Non-pigmented ciliary epithelial cell (primary cell): ENCODE measurements around the gene DHRS7B.
"Not testable (repeated sequence)": the region's sequence is repeated elsewhere in the genome, so short reads cannot be mapped to it uniquely, and the experiment has no call there.

Source experiments
- DNase-seq: peaks from one replicate; pipeline ENCODE4 v3.0.0-alpha.2; 2010; ENCODE audit warnings: low read depth

Gene DHRS7B

DNA sequence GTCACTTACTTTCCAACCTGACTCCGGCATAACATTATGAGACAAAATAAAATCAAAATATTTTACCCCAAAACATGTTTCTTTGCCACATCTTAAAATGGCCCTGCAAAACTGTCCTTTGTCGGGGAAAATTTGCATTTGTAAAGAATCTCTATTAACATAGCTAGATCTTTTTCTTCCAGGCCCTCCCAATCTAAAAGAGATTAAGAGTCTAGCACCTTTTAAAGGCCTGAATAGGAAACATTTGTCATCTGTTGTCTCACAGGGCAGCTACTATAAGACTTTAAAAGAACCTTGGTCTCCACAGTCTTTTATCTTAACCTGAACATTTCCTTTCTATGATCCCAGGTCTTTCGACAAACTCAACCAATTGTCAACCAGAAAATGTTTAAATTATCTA is 18.1 kb upstream of the DHRS7B start:
- no peak for DNase-seq

GRCh38 chr17:21113049-21113690 is 13.6 kb upstream of the DHRS7B start:
- no peak for DNase-seq

DNA sequence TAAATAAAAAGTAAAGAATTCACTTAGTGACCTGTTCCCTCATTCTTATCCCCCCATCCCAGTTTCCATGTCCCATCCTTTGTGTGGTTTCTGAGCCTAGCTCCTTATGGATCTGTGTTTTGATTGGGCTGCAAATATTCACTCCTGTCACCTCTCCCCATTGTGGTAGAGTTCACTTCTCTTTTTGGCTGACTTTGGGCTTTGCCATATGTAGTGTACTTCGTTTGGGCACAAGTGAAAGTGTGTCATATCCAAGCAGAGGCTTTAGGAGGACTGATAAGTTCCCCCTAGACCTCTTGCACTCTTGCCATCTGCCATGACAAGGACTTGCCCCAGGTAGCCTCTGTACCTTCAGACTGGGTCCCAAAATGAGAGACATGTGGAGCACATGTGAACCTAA is 13.0 kb upstream of the DHRS7B start:
- no peak for DNase-seq

GRCh38 chr17:21114791-21115190 is 12.0 kb upstream of the DHRS7B start:
- DNase-seq, result not testable (repeated sequence)

DNA sequence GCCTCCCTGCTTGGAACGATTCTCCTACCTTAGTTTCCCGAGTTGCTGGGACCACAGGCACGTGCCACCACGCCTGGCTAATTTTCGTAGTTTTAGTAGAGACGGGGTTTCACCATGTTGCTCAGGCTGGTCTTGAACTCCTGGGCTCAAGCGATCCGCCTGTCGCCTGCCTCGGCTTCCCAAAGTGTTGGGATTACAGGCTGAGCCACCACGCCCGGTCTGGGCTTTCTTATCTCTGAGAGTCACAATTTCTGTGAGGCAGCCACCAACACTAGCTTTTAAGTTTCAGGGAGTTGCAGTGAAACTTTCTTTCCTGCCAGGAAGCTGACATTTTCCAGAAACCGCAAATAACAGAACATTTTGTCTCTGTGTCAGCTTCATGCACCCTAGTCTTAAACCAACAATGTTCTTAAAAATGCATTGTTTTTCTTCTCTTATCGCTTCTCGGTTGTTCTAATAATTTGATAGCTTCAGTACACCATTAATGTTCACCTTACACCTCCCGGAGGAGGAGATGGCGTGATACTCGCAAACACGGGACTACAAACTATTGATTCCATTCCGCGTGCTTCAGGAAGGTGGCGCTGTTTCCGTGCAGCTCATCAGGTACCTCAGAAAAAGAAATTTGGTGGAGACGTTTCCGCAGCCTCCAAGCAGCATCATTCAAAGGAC is 7.4 kb upstream of the DHRS7B start:
- DNase-seq, result no peak

GRCh38 chr17:21119919-21120249 is 6.9 kb upstream of the DHRS7B start:
- no peak for DNase-seq

DNA sequence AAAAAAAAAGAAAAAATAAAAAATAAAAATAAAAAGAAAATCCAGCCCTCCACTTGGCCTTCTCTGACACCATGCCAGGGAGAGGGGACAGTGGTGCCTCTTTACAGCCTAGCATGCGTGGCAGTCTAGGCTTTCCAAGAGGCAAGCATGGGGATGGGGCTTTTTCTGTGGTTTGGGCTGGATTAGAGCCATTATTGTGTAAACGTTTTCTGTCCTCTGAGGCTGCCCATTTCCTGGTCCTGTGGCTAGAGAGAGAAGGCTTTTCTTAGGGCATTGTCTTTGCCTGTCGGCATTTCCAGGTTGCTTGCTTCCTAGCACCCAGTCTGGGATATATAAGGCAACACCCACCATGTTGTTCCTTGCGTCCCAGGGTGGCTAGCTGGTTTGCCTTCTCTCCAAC is 2.7 kb upstream of the DHRS7B start:
- DNase-seq, result no peak

DNA sequence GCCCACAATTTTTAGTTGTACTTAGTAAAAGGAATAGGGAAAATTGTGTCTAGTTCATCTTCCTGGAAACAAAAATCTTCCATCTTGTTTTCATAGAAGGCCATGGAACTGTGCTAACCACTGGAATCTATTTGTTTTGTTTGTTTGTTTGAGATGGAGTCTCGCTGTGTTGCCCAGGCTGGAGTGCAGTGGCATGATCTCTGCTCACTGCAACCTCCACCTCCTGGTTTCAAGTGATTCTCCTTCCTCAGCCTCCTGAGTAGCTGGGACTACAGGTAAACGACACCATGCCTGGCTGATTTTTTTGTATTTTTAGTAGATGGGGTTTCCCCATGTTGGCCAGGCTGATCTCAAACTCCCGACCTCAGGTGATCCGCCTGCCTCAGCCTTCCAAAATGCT is 2.2 kb upstream of the DHRS7B start:
- DNase-seq, result not testable (repeated sequence)

DNA sequence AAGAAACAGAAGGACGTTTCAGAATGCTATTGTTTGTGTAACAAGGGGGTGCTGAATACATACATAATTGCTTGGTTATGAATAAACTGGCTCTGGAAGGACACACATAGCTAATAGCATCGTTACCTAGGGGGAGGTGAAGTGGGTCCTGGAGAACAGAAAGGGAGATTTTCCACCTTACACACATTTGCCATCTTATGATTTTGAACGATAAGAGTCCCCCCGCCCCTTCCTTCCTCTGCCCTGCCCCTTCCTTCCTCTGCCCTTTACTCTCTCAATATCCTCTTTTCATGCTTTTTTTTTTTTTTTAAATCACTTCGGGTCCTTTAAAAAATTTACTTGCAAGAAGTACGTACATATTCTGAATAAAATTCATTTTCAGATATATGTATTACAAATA is 902 bp upstream of the DHRS7B start:
- no peak for DNase-seq

GRCh38 chr17:21127509-21128077 is 829 bp downstream of the DHRS7B start:
- no peak for DNase-seq

GRCh38 chr17:21129023-21129681 is 2.4 kb downstream of the DHRS7B start:
- no peak for DNase-seq

GRCh38 chr17:21131137-21131536 is 4.4 kb downstream of the DHRS7B start:
- no peak for DNase-seq

DNA sequence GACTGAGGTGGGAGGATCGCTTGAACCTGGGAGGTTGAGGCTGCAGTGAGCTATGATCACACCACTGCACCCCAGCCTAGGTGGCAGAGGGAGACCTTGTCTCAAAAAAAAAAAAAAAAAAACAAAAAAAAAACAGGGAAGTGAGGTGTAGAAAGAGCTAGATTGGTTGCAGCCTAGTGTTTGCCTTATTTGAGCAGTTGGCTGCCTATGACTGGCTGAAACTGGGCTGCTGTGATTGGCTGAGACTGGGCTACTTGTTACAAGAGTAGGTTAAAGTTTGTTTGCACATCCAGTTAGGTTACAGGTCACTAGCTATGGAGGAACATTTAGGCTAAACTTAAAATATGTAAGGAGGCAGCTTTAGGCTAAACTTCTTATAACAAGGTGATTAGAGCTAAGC is 5.7 kb downstream of the DHRS7B start:
- no peak for DNase-seq

DNA sequence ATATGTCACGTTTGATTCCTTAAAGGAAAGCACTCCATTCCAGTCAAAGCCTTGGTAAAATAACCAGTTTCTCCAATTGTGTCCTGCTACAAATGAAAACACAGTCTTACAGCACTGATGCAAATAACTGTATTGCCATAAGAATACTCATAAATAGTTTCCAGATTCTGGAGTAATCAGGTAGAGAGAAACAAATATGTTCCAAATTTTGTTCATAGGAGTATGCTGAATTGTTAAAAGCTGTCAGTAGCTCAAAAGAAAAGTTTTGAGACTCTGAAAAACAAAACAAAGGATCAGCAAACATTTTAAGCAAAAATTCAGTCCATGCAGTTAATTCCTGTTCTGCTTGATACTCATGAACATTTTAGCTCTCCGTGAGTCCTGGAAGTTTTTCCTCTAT is 7.8 kb downstream of the DHRS7B start:
- no peak for DNase-seq

DNA sequence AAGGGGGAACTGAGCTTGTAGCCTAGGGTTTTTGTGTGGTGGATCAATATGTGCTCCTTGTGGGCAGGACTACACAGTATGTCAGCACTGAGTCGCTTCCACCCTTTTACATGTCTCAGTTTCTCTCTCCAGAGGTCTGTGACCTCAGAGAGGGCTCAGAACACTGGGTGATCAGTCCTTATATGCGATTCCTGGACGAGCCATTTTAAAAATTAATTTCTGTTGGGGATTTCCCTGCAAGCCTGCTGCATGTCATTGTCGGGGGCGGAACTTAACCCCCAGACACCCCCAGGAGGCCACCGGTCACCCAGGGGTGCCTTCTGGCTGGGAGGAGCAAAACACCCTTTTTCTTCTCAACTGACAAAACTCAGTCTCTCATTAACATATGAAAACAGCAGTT is 14.1 kb downstream of the DHRS7B start:
- no peak for DNase-seq

- DNase-seq, result no peak
Measured at GRCh38 chr17:21141331-21141730, 14.6 kb downstream of the DHRS7B start.

DNA sequence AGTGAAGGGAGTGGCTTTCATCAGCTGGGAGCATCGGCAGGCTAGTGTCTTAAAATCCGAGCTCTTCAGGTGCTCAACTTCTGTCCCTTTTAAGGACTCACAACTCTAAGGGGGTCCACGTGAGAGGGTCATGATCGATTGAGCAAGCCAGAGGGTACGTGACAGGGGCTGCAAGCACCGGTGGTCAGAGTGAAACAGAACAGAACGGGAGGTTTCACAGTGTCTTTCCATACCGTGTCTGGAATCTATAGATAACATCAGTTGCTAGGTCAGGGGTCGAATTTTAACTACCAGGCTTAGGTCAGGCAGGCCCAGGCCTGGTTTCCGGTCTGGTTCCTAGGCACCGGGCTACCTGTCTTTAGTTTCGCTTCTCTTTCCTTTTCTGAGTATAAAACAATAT is 15.3 kb downstream of the DHRS7B start:
- DNase-seq, result not testable (repeated sequence)

GRCh38 chr17:21143695-21144094 is 16.9 kb downstream of the DHRS7B start:
- no peak for DNase-seq

GRCh38 chr17:21144299-21144698 is 17.5 kb downstream of the DHRS7B start:
- not testable (repeated sequence) for DNase-seq

DNA sequence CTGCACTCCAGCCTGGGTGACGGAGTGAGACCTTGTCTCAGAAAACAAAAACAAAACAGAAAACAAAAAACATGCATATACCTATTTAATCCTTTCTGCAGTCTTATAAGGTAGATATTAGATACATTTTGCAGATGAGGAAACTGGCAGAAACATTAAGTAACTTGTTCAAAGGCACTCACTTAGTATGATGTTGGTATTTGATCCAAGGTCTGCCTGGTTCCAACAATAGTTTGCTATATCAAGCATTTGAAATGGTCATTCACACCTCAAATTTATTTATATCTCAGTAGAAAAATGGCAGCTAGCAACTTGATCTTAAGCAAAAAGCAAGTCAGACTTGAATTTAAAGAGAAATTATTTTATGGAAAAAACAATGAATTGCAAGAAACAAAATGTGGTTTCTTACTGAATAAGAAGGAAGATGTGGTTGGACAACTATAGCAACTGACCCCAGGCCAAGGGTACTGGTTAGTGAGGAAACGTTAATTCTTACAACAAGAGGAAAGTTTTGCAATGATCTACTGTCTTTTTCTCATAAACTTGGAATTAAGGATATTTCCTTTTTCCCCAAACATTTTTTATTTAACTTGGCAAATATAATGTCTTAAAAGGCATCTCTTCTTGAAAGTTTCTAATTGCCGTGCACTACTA is 19.7 kb downstream of the DHRS7B start:
- no peak for DNase-seq

- no peak for DNase-seq
Measured at GRCh38 chr17:21149621-21150020, 22.9 kb downstream of the DHRS7B start.

GRCh38 chr17:21152731-21153130 is 26.0 kb downstream of the DHRS7B start:
- no peak for DNase-seq
